ENCODE measurements around the gene IL1RL2. TPM values are rescaled to one million over a fixed set of nuclear protein-coding genes. Genes with fewer than 3 reads are reported as not detected.
A peak's percentile ranks its signal among the peaks of the same experiment; 100 is the strongest.

IL1RL2 gene
- total and polyA plus RNA-seq, 2 experiments from 2014 or later, result 2.0 to 2.3 TPM

DNA sequence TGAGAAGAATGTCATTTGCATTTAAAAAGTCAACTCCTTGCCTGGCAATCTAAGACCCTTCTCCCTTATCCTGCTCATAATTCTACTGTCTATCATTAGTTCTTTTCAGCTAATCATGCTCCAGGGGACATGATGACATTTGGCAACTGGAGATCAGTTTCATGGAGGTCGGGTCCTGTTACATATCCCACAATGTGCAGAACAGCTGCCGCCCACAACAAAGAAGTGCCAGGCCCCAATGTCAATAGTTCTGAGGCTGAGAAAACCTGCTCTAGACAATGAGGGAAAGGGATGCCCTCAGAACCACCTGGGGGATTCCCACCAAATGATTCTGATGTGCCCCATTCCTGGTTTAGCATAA, 71.2 kb downstream of the IL1RL2 start:
- Histone ChIP-seq H3K36me3 (ENCODE audit: low read depth) (no peaks in the 10 kb centered on the region), H3K27me3 (replicated peaks; ENCODE audit: insufficient read depth) (no peaks in the 10 kb centered on the region; the same call in 1 of the 2 replicates), H3K4me3 (no peak overlapping the region), H3K79me2 (ENCODE audit: insufficient read depth) (no peaks in the 10 kb centered on the region), H3F3A (ENCODE audit: insufficient read depth) (peaks cover 17% of the 10 kb centered on the region), H2AFZ (no peak overlapping the region), H3K9ac (peak overlapping the region; percentile 14; the same call in 1 of the 2 replicates), H3K4me1 (ENCODE audit: insufficient read depth) (peaks cover 26% of the 10 kb centered on the region), H3K9me2 (ENCODE audit: insufficient read depth) (no peaks in the 10 kb centered on the region), H4K20me1 (ENCODE audit: insufficient read depth) (no peaks in the 10 kb centered on the region), H3K9me3 (ENCODE audit: low read depth) (no peaks in the 10 kb centered on the region), H3K27ac (peak overlapping the region; percentile 75), H3K4me2 (ENCODE audit: unreplicated experiment) (no peak overlapping the region)
- no peak for TF ChIP-seq EZH2 (IDR thresholded peaks at IDR 0.05; ENCODE audit: insufficient read depth, poor library complexity, severe bottlenecking)
- TF ChIP-seq EZH2phosphoT487 (IDR thresholded peaks at IDR 0.05; ENCODE audit: insufficient read depth, low read depth), result no peak
- in situ Hi-C loops (cut with MboI), result loop anchor here (10.0 to 25.0 kb wide), 3 partner anchors 97 to 354 kb away; partner anchors contain the start of genes IL18R1 and SLC9A2
- 48 to 56% methylated on average over 2 of the region's 2 CpGs for WGBS, 2 experiments (ENCODE audit: low coverage in 1 of 2, low lambda C conversion rate in 2 of 2, missing lambda C conversion rate in 2 of 2)
- no peak for DNase-seq

DNA sequence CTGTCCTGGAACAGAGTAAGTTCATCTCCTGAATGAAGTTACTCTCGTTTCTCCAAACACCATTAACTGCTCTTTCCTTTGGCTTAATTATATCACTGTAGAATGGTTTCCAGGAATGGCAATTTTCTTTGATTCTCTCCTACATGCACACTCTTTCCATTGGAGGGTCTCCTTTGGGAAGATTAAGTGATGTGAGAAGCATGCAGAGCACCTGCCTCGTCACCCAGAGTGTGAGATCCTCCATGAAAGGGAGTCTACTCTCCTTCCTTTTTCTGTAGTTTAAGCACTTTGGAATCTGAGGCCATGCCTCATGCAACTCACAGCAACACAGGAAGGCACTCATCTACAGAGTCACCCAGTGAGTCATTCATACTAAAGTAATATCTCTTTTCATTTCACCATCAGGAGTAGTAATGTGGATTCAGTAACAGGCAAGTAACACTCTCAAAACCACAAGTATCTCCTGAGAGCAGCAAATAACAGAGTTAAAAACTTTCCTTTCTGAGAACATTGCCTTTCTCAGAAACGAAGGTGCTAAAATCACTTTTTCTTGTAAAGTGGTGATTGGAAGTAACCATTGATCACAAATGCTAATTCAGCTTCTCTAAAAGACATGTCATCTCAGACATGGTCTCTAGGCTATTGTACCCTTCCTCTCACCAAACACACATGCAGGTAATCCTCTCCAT, 71.7 kb downstream of the IL1RL2 start:
- peak overlapping the region; percentile 60 for H3K9ac ChIP-seq
- H3K9me2 ChIP-seq (ENCODE audit: insufficient read depth), result no peaks in the 10 kb centered on the region
- H3K4me1 ChIP-seq (ENCODE audit: insufficient read depth), result peaks cover 26% of the 10 kb centered on the region
- peaks cover 3% of the 10 kb centered on the region; the same call in 1 of the 2 replicates for H3K27me3 ChIP-seq (replicated peaks; ENCODE audit: insufficient read depth)
- peaks cover 17% of the 10 kb centered on the region for H3F3A ChIP-seq (ENCODE audit: insufficient read depth)
- H4K20me1 ChIP-seq (ENCODE audit: insufficient read depth), result no peaks in the 10 kb centered on the region
- H2AFZ ChIP-seq, result peak overlapping the region; percentile 38; the same call in 1 of the 2 replicates
- in situ Hi-C loops (cut with MboI), result loop anchor here (10.0 to 25.0 kb wide), 3 partner anchors 96 to 354 kb away; partner anchors contain the start of genes IL18R1 and SLC9A2
- no peaks in the 10 kb centered on the region for H3K9me3 ChIP-seq (ENCODE audit: low read depth)
- no peaks in the 10 kb centered on the region for H3K36me3 ChIP-seq (ENCODE audit: low read depth)
- DNase-seq, result peak; percentile 98
- WGBS, 2 experiments (ENCODE audit: low coverage in 1 of 2, low lambda C conversion rate in 2 of 2, missing lambda C conversion rate in 2 of 2), result 26 to 28% methylated on average over 3 of the region's 3 CpGs
- peak overlapping the region; percentile 75 for H3K27ac ChIP-seq
- H3K79me2 ChIP-seq (ENCODE audit: insufficient read depth), result no peaks in the 10 kb centered on the region
- TF ChIP-seq EZH2phosphoT487 (IDR thresholded peaks at IDR 0.05; ENCODE audit: insufficient read depth, low read depth), result no peak
- no peak for TF ChIP-seq EZH2 (IDR thresholded peaks at IDR 0.05; ENCODE audit: insufficient read depth, poor library complexity, severe bottlenecking)
- H3K4me3 ChIP-seq, result 0 out of 2 replicates have a peak overlapping the region, but pooled peaks have one; percentile 31
- peak overlapping the region; percentile 61 for H3K4me2 ChIP-seq (ENCODE audit: unreplicated experiment)

DNA sequence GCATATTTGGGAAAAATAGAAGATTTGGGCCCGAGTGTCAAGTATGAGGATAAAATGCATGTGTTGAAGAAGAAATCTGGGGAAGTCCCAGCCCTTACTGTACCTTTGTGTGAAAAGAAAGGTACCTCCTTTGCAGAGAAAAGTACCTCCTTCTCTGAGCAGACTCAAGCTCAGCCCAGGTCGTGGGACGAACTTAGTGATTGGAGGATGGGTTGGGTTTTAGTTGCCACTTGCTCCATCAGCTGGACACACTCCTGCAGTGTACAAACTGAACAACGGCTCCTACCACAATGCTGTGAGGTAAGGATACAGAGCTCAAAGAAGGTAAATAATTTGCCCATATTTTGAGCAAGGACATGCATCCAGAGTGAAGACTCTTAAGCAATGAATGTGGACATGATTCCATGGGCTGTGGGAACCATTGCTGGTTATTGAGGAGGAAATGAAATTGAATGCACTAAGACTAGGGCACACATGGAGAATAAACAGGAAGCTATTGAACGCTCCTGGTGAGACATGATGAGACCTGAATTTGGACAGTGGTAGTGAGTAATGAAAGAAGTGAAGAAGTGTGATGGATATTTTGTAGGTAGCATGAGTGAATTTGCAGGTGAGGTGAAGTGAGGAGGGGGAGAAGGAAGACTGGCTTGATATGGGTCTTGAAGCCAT, 74.8 kb downstream of the IL1RL2 start:
- Histone ChIP-seq H3K27me3 (replicated peaks; ENCODE audit: insufficient read depth) (peaks cover 9% of the 10 kb centered on the region; the same call in 1 of the 2 replicates), H2AFZ (no peak overlapping the region), H3K4me2 (ENCODE audit: unreplicated experiment) (no peak overlapping the region), H3K79me2 (ENCODE audit: insufficient read depth) (no peaks in the 10 kb centered on the region), H3K4me3 (no peak overlapping the region), H3K9me3 (ENCODE audit: low read depth) (no peaks in the 10 kb centered on the region), H3K4me1 (ENCODE audit: insufficient read depth) (peaks cover 21% of the 10 kb centered on the region), H3K27ac (no peak overlapping the region), H3F3A (ENCODE audit: insufficient read depth) (peaks cover 17% of the 10 kb centered on the region), H3K9me2 (ENCODE audit: insufficient read depth) (no peaks in the 10 kb centered on the region), H3K9ac (no peak overlapping the region), H3K36me3 (ENCODE audit: low read depth) (no peaks in the 10 kb centered on the region), H4K20me1 (ENCODE audit: insufficient read depth) (no peaks in the 10 kb centered on the region)
- in situ Hi-C loops (cut with MboI), result loop anchor here (25.0 kb wide), 1 partner anchor 351 kb away; the partner anchor contains the start of gene SLC9A2
- DNase-seq, result no peak
- WGBS, 2 experiments (ENCODE audit: low coverage in 1 of 2, low lambda C conversion rate in 2 of 2, missing lambda C conversion rate in 2 of 2), result 86 to 87% methylated on average over 5 of the region's 5 CpGs
- no peak for TF ChIP-seq EZH2phosphoT487 (IDR thresholded peaks at IDR 0.05; ENCODE audit: insufficient read depth, low read depth)
- TF ChIP-seq EZH2 (IDR thresholded peaks at IDR 0.05; ENCODE audit: insufficient read depth, poor library complexity, severe bottlenecking), result no peak

DNA sequence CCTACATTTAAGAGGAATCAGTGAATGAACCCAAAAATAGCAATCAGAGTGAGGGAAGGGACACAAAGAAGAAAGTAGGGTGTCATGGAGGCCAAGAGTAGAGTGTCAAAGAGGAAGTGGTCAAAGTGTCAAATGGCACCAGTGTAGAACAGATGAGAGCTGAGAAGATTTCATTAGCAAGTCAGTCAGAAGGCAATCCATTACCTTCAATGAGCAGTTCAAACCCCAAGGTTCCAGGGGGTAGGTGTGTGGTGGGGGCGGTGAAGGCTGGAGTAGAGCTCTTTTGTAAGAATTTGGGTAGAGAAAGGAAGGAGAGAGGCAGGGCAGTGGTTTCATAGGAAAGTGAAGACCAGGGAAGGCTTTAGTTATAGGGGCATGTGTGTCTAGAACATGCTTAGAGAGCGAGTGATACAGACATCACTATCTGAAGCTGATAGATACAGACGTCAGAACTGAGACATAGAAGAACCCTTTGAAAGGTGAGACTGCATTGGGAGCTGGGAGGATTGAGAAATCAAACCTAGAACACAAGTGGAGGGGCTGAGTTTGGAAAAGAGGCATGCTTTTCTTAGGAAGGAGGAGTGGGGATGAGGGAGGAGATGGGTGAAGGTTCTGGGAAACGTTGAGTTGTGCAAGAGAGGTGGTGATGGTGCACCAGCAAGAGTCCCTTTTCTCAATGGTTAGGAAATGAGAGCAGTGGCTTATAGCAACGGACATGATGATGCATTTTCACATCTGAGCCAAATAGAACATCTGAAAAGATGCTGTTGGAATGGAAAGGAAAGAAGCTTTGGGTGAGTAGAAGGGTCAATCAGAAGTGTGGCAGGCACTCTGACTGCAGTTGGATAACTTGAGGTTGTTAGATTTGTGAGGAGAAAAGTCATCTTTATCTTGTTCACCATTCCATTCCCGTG, 75.7 kb downstream of the IL1RL2 start:
- H3K4me3 ChIP-seq, result no peak overlapping the region
- no peak overlapping the region for H3K9ac ChIP-seq
- WGBS, 2 experiments (ENCODE audit: low coverage in 1 of 2, low lambda C conversion rate in 2 of 2, missing lambda C conversion rate in 2 of 2), result 74 to 77% methylated on average over 6 of the region's 6 CpGs
- no peaks in the 10 kb centered on the region for H4K20me1 ChIP-seq (ENCODE audit: insufficient read depth)
- peaks cover 17% of the 10 kb centered on the region for H3F3A ChIP-seq (ENCODE audit: insufficient read depth)
- H3K9me3 ChIP-seq (ENCODE audit: low read depth), result no peaks in the 10 kb centered on the region
- no peaks in the 10 kb centered on the region for H3K36me3 ChIP-seq (ENCODE audit: low read depth)
- no peaks in the 10 kb centered on the region for H3K9me2 ChIP-seq (ENCODE audit: insufficient read depth)
- H3K27me3 ChIP-seq (replicated peaks; ENCODE audit: insufficient read depth), result peaks cover 11% of the 10 kb centered on the region; the same call in 1 of the 2 replicates
- in situ Hi-C loops (cut with MboI), result loop anchor here (25.0 kb wide), 1 partner anchor 350 kb away; the partner anchor contains the start of gene SLC9A2
- no peak for DNase-seq
- H3K27ac ChIP-seq, result no peak overlapping the region
- no peak overlapping the region for H2AFZ ChIP-seq
- no peaks in the 10 kb centered on the region for H3K79me2 ChIP-seq (ENCODE audit: insufficient read depth)
- TF ChIP-seq EZH2 (IDR thresholded peaks at IDR 0.05; ENCODE audit: insufficient read depth, poor library complexity, severe bottlenecking) (no peak), EZH2phosphoT487 (IDR thresholded peaks at IDR 0.05; ENCODE audit: insufficient read depth, low read depth) (no peak)
- no peak overlapping the region for H3K4me2 ChIP-seq (ENCODE audit: unreplicated experiment)
- H3K4me1 ChIP-seq (ENCODE audit: insufficient read depth), result peaks cover 16% of the 10 kb centered on the region

Data from GM23248 (cell line).